OCI-LY1 (cell line): ENCODE data around the gene FKBP4.
A peak's percentile ranks its signal among the peaks of the same experiment; 100 is the strongest.

Source experiments
- H2AFZ ChIP-seq: fragments of 200-600 bp; sonication (generic), shearing (Covaris generic); 2 replicates; pipeline ENCODE4 v1.6.0; 2014; ENCODE audit warnings: antibody characterized with exemption, mild to moderate bottlenecking, low read length
- H3F3A ChIP-seq: fragments of 200-600 bp; sonication (generic), shearing (Covaris generic); 2 replicates; pipeline ENCODE4 v1.6.0; 2014; ENCODE audit warnings: mild to moderate bottlenecking, antibody characterized with exemption, low read length, moderate library complexity; ENCODE audit not compliant: insufficient read depth
- H3K27ac ChIP-seq: fragments of 200-600 bp; sonication (generic); 2 replicates; pipeline ENCODE4 v1.5.1; 2014; ENCODE audit warnings: low read length, mixed run types, mild to moderate bottlenecking, low read depth; ENCODE audit not compliant: poor library complexity, severe bottlenecking
- H3K27me3 ChIP-seq: fragments of 200-600 bp; sonication (generic); 2 replicates; pipeline ENCODE4 v1.6.0; 2014; ENCODE audit warnings: antibody characterized with exemption, mild to moderate bottlenecking, low read length, moderate library complexity; ENCODE audit not compliant: insufficient read depth
- H3K36me3 ChIP-seq: fragments of 200-600 bp; sonication (generic); 2 replicates; pipeline ENCODE4 v1.6.1; 2014; ENCODE audit warnings: mild to moderate bottlenecking, antibody characterized with exemption, low read length, moderate library complexity, mixed read lengths; ENCODE audit not compliant: insufficient read depth
- H3K4me1 ChIP-seq: fragments of 200-600 bp; sonication (generic); 2 replicates; pipeline ENCODE4 v1.5.1; 2014; ENCODE audit warnings: mild to moderate bottlenecking, low read length, moderate library complexity; ENCODE audit not compliant: insufficient read depth, severe bottlenecking
- H3K4me2 ChIP-seq: fragments of 200-600 bp; sonication (generic), shearing (Covaris generic); 2 replicates; pipeline ENCODE4 v1.6.1; 2014; ENCODE audit warnings: low read length
- H3K4me3 ChIP-seq: fragments of 200-600 bp; sonication (generic); 2 replicates; pipeline ENCODE4 v1.5.1; 2014; ENCODE audit warnings: low read length, low read depth, mild to moderate bottlenecking, mixed read lengths; ENCODE audit not compliant: poor library complexity, severe bottlenecking
- H3K79me2 ChIP-seq: fragments of 200-600 bp; shearing (Covaris generic); 2 replicates; pipeline ENCODE4 v1.6.1; 2016; ENCODE audit warnings: mixed run types, low read length, mixed read lengths; ENCODE audit not compliant: insufficient read depth
- H3K9ac ChIP-seq: fragments of 200-600 bp; sonication (generic), shearing (Covaris generic); 2 replicates; pipeline ENCODE4 v1.6.1; 2014; ENCODE audit warnings: mild to moderate bottlenecking, low read length, mixed read lengths
- H3K9me2 ChIP-seq: fragments of 200-600 bp; sonication (generic), shearing (Covaris generic); 2 replicates; pipeline ENCODE4 v1.6.1; 2014; ENCODE audit warnings: low read depth, mild to moderate bottlenecking, low read length, mixed read lengths
- H3K9me3 ChIP-seq: fragments of 200-600 bp; shearing (Covaris generic); 2 replicates; pipeline ENCODE4 v1.6.1; 2014; ENCODE audit warnings: low read length, mixed read lengths
- H4K20me1 ChIP-seq: fragments of 200-600 bp; sonication (generic), shearing (Covaris generic); 2 replicates; pipeline ENCODE4 v1.6.0; 2016; ENCODE audit warnings: mild to moderate bottlenecking, low read length; ENCODE audit not compliant: insufficient read depth
- CTCF ChIP-seq: fragments of 200-600 bp; sonication (generic), shearing (Covaris generic); IDR thresholded peaks from 2 replicates; pipeline ENCODE4 v1.5.1; 2017; ENCODE audit warnings: mild to moderate bottlenecking, antibody characterized with exemption, low read length, moderate library complexity, mixed read lengths
- EZH2 ChIP-seq: fragments of 200-600 bp; sonication (generic), shearing (Covaris generic); IDR thresholded peaks from 2 replicates; pipeline ENCODE4 v1.8.0; 2017; ENCODE audit warnings: borderline replicate concordance, mixed run types, mild to moderate bottlenecking, antibody characterized with exemption, low read length, moderate library complexity, mixed read lengths

FKBP4 gene

DNA sequence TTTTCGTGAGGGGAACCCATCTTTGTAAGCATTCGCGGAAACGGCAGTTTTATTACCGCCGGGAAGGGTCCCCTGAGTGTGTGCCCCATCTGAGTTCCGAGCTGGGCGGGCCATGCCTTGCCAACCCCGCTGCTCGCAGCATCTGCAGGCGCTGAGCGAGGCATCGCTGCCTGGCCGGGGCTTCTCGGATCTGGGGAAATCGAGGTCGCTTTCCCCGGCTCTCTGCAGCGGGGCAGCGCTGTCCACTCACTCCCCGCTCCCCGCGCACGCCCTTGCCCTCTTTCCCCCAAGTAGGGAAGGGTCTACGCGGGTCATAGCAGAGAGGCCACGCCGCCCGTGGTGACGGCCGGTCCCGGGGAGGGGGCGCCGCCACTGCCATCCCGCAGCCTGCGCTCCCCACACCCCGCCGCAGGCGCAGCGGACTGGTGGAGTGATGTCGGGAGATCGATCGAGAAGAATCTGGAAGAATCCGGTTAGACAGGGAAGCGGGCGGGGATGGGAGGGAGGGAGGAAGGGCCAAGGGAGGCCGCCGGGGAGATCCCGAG lies 507 bp upstream of the FKBP4 start:
- H3K9me3 ChIP-seq = no peaks in the 10 kb centered on the region
- no peak overlapping the region for H3K27ac ChIP-seq
- no peaks in the 10 kb centered on the region for H3F3A ChIP-seq
- no peaks in the 10 kb centered on the region; the same call in 1 of the 2 replicates for H3K27me3 ChIP-seq
- peak overlapping the region; percentile 72 for H3K4me2 ChIP-seq
- H3K36me3 ChIP-seq = peaks cover 28% of the 10 kb centered on the region
- H4K20me1 ChIP-seq = no peaks in the 10 kb centered on the region
- no peak overlapping the region for H2AFZ ChIP-seq
- H3K4me1 ChIP-seq = peaks cover 23% of the 10 kb centered on the region
- peaks cover 12% of the 10 kb centered on the region for H3K79me2 ChIP-seq
- TF ChIP-seq EZH2 (no peak), CTCF (no peak)
- H3K9me2 ChIP-seq = no peaks in the 10 kb centered on the region
- H3K9ac ChIP-seq = peak overlapping the region; percentile 59
- peak overlapping the region; percentile 83 for H3K4me3 ChIP-seq

DNA sequence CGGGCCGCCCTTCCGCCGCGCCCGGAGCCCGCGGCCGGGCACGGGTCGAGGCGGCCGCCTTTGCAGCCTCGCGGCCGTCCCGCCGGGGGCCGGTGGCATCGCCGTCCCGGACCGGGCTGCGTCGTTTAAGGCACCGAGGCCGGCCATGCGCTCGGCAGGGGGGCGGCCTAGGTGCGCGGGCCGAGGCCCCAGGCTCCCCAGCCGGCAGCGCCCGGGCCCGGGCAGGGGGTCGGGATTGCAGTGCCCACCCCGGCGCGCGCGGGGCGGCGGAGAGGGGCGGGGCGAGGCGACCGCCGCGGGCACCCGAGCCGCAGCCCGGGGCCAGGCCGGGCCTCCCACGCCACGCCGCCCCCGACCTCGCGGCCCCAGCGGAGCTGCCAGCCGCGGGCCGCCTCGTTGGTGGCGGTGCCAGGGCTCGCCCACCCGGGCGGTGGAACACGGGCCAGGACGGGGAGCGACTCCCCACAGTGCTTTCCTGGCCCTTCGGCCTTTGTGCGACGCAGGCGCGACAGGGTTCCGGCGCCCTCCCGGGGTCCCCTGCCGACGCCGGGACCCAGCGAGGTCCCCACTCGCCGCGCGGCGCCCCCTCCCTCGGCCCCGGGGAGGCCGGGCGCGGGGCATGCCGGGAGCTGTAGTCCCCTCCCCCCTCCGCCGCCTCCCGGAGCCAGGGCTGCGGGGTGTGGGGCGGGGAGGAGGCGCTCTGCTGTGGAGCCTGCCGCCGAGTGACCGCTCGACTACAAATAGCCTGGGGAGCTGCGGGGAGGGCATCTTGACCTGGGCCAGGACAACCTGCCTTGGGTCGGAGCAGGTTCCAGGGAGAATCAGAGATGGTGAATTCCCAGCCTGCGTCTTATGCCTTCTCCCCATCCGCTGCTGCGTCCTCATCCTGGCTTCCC lies 769 bp downstream of the FKBP4 start:
- Histone ChIP-seq H3K36me3 (peaks cover 41% of the 10 kb centered on the region), H4K20me1 (no peaks in the 10 kb centered on the region), H3K9me2 (no peaks in the 10 kb centered on the region), H3K9me3 (no peaks in the 10 kb centered on the region), H3K4me1 (peaks cover 23% of the 10 kb centered on the region), H3K27ac (no peak overlapping the region), H3K9ac (peak overlapping the region; percentile 83), H2AFZ (no peak overlapping the region), H3K79me2 (peaks cover 12% of the 10 kb centered on the region), H3K4me3 (peak overlapping the region; percentile 83), H3F3A (no peaks in the 10 kb centered on the region), H3K27me3 (no peaks in the 10 kb centered on the region; the same call in 1 of the 2 replicates), H3K4me2 (peak overlapping the region; percentile 80)
- TF ChIP-seq CTCF (no peak), EZH2 (no peak)

GRCh38 chr12:2796187-2796666 lies 1.5 kb downstream of the FKBP4 start:
- H3K9ac ChIP-seq = peak overlapping the region; percentile 77
- H3K27ac ChIP-seq = peak overlapping the region; percentile 1
- peaks cover 23% of the 10 kb centered on the region for H3K4me1 ChIP-seq
- TF ChIP-seq EZH2 = no peak
- TF ChIP-seq CTCF = no peak
- no peak overlapping the region for H2AFZ ChIP-seq
- peaks cover 12% of the 10 kb centered on the region for H3K79me2 ChIP-seq
- H3F3A ChIP-seq = no peaks in the 10 kb centered on the region
- no peaks in the 10 kb centered on the region for H3K9me2 ChIP-seq
- no peaks in the 10 kb centered on the region for H4K20me1 ChIP-seq
- H3K4me3 ChIP-seq = peak overlapping the region; percentile 83
- peak overlapping the region; percentile 80 for H3K4me2 ChIP-seq
- no peaks in the 10 kb centered on the region; the same call in 1 of the 2 replicates for H3K27me3 ChIP-seq
- no peaks in the 10 kb centered on the region for H3K9me3 ChIP-seq
- H3K36me3 ChIP-seq = peaks cover 48% of the 10 kb centered on the region
